Liver (tissue), 9 donors: ENCODE results near the gene EFEMP2. TPM values are rescaled to one million over a fixed set of nuclear protein-coding genes. Genes with fewer than 3 reads are reported as not detected.

ENCODE experiments used
- DNase-seq: peaks from one replicate; pipeline ENCODE4 v3.0.0-alpha.2; 2017; ENCODE audit warnings: low spot score
- H3K27ac ChIP-seq, 2 donors: one replicate each; pipeline ENCODE4 v1.7.0; 2013; ENCODE audit warnings: inconsistent platforms in 2 of 2, low read length in 2 of 2, control low read depth in 1 of 2, low read depth in 1 of 2, mild to moderate bottlenecking in 1 of 2
- H3K27me3 ChIP-seq, 4 donors: one replicate each; pipeline versions ENCODE4 v1.6.1 to v1.7.0; 2013; ENCODE audit warnings: low read length in 3 of 4, inconsistent platforms in 1 of 4, mild to moderate bottlenecking in 1 of 4, moderate library complexity in 1 of 4; ENCODE audit not compliant: control insufficient read depth in 4 of 4, insufficient read depth in 4 of 4
- H3K36me3 ChIP-seq, 4 donors: one replicate each; pipeline versions ENCODE4 v1.6.1 to v1.7.0; 2013; ENCODE audit warnings: low read length in 3 of 4, mild to moderate bottlenecking in 3 of 4, low read depth in 1 of 4, moderate library complexity in 1 of 4; ENCODE audit not compliant: control insufficient read depth in 4 of 4, insufficient read depth in 3 of 4
- H3K4me1 ChIP-seq, 4 donors: one replicate each; pipeline versions ENCODE4 v1.6.1 to v1.7.0; 2013; ENCODE audit warnings: low read length in 3 of 4, mild to moderate bottlenecking in 3 of 4, moderate library complexity in 1 of 4; ENCODE audit not compliant: control insufficient read depth in 4 of 4, insufficient read depth in 4 of 4
- H3K4me3 ChIP-seq, 3 donors: one replicate each; pipeline versions ENCODE4 v1.6.1 to v1.7.0; 2013; ENCODE audit warnings: low read length in 3 of 3, control low read depth in 1 of 3, low read depth in 1 of 3, mild to moderate bottlenecking in 1 of 3
- H3K9ac ChIP-seq, 2 donors: one replicate each; pipeline ENCODE4 v1.7.0; 2013; ENCODE audit warnings: low read length in 2 of 2, mild to moderate bottlenecking in 2 of 2, moderate library complexity in 2 of 2, control low read depth in 1 of 2, low read depth in 1 of 2
- H3K9me3 ChIP-seq, 4 donors: one replicate each; pipeline versions ENCODE4 v1.6.1 to v1.7.0; 2013; ENCODE audit warnings: low read length in 3 of 4; ENCODE audit not compliant: control insufficient read depth in 4 of 4
- CTCF ChIP-seq: fragments of 150-350 bp; IDR thresholded peaks from 2 replicates; pipeline ENCODE4 v1.5.1; 2017; ENCODE audit warnings: improper control_type of control experiment, low read depth, low read length; ENCODE audit not compliant: missing input control
- EGR1 ChIP-seq, 2 donors: IDR thresholded peaks; 2 replicates each; pipeline ENCODE4 v1.6.1; 2016 to 2018; ENCODE audit warnings: antibody characterized with exemption in 2 of 2, low read depth in 2 of 2
- FOXA1 ChIP-seq: IDR thresholded peaks from 2 replicates; pipeline ENCODE4 v1.6.1; 2016; ENCODE audit warnings: antibody characterized with exemption
- GABPA ChIP-seq, 2 donors: IDR thresholded peaks in 1 of 2; conservative IDR thresholded peaks in 1 of 2; 2 replicates each; pipeline ENCODE4 v1.6.1; 2016; ENCODE audit warnings: antibody characterized with exemption in 2 of 2, mild to moderate bottlenecking in 1 of 2, moderate library complexity in 1 of 2
- JUND ChIP-seq, 2 donors: IDR thresholded peaks; 2 replicates each; pipeline ENCODE4 v1.6.1; 2016; ENCODE audit warnings: antibody characterized with exemption in 2 of 2
- MAX ChIP-seq: IDR thresholded peaks from 2 replicates; pipeline ENCODE4 v1.6.1; 2016; ENCODE audit warnings: antibody characterized with exemption
- NR2F2 ChIP-seq: IDR thresholded peaks from 2 replicates; pipeline ENCODE4 v1.6.1; 2016; ENCODE audit warnings: antibody characterized with exemption
- RAD21 ChIP-seq, 2 donors: IDR thresholded peaks; 2 replicates each; pipeline ENCODE4 v1.6.1; 2016; ENCODE audit warnings: antibody characterized with exemption in 2 of 2, mild to moderate bottlenecking in 2 of 2
- REST ChIP-seq: IDR thresholded peaks from 2 replicates; pipeline ENCODE4 v1.6.1; 2016; ENCODE audit warnings: antibody characterized with exemption, mild to moderate bottlenecking
- RXRA ChIP-seq, 2 donors: IDR thresholded peaks; 2 replicates each; pipeline ENCODE4 v1.6.1; 2017 to 2018; ENCODE audit warnings: antibody characterized with exemption in 2 of 2, mild to moderate bottlenecking in 1 of 2
- SP1 ChIP-seq: IDR thresholded peaks from 2 replicates; pipeline ENCODE4 v1.6.1; 2018; ENCODE audit warnings: antibody characterized with exemption, mild to moderate bottlenecking
- TAF1 ChIP-seq: conservative IDR thresholded peaks from 2 replicates; pipeline ENCODE4 v1.6.1; 2016; ENCODE audit warnings: antibody characterized with exemption, mild to moderate bottlenecking
- YY1 ChIP-seq: IDR thresholded peaks from 2 replicates; pipeline ENCODE4 v1.6.1; 2016; ENCODE audit warnings: antibody characterized with exemption, mild to moderate bottlenecking
- WGBS: extraction: QIAGEN DNeasy Blood & Tissue Kit; methylation state at CpG from one replicate; pipeline ENCODE4 v1.1.7; 2013; 5-methylcytosine and 5-hydroxymethylcytosine counted together
- polyA plus RNA-seq, 2 donors: library from polyadenylated mRNA; stranded (reverse) in 1 of 2; unstranded in 1 of 2; fragments of 200-250 nt in 1 of 2; fragments of >200 nt in 1 of 2; fragmentation: Nextera tagmentation in 1 of 2; extraction: Ambion mirVana in 1 of 2; gene quantifications; one replicate each; pipeline versions ENCODE4 v1.2.1 to v1.2.3, GENCODE V29; 2013 to 2015
- total RNA-seq, 2 donors: library from RNA; depleted of rRNA; stranded (reverse); fragments of >200 nt; gene quantifications; one replicate each; pipeline ENCODE4 v1.2.3, GENCODE V29; 2014
- donor health status: healthy.
- donor health status: healthy.
- donor health status: healthy.
- donor health status: healthy.
- donor health status: healthy.

The EFEMP2 gene
- total and polyA plus RNA-seq, 4 donors: 5.0 to 10.7 (median 5.3) TPM

- H3K9me3 ChIP-seq: no peaks in the 10 kb centered on the region
- no peak overlapping the region for H3K4me3 ChIP-seq
- TF ChIP-seq MAX: no peak
- no peak for TF ChIP-seq YY1
- TF ChIP-seq RAD21 (IDR thresholded peaks at IDR 0.05): no peak
- no peak for TF ChIP-seq RXRA (IDR thresholded peaks at IDR 0.05)
- no peak for TF ChIP-seq CTCF
- TF ChIP-seq EGR1 (IDR thresholded peaks at IDR 0.05; ENCODE audit: low read depth in 2 of 2): no peak
- TF ChIP-seq NR2F2: no peak
- no peak for TF ChIP-seq JUND (IDR thresholded peaks at IDR 0.05)
- TF ChIP-seq REST: no peak
- TF ChIP-seq SP1: no peak
- TF ChIP-seq GABPA (IDR thresholded peaks at IDR 0.05 in 1 of 2, conservative IDR thresholded peaks at IDR 0.05 in 1 of 2): no peak
- no peak for TF ChIP-seq FOXA1
- no peak overlapping the region for H3K9ac ChIP-seq
- DNase-seq: no peak
- H3K4me1 ChIP-seq: peaks cover 0 to 26% (median 14%) of the 10 kb centered on the region in 4 donors
- H3K27me3 ChIP-seq: no peaks in the 10 kb centered on the region
- H3K27ac ChIP-seq: no peak overlapping the region
- peaks cover 0 to 1% (median 0%) of the 10 kb centered on the region in 4 donors for H3K36me3 ChIP-seq
- 93% methylated on average over 14 of the region's 14 CpGs for WGBS
These were observed 23.7 kb upstream of the EFEMP2 start for GRCh38 chr11:65896034-65896999.

GRCh38 chr11:65895482-65895981, 22.9 kb upstream of the EFEMP2 start:
- no peak for TF ChIP-seq RAD21 (IDR thresholded peaks at IDR 0.05)
- no peak for TF ChIP-seq TAF1
- TF ChIP-seq YY1: no peak
- no peak for TF ChIP-seq EGR1 (IDR thresholded peaks at IDR 0.05; ENCODE audit: low read depth in 2 of 2)
- Histone ChIP-seq H3K27ac (no peak overlapping the region), H3K4me1 (peaks cover 0 to 32% (median 19%) of the 10 kb centered on the region in 4 donors), H3K4me3 (no peak overlapping the region), H3K27me3 (no peaks in the 10 kb centered on the region), H3K9ac (no peak overlapping the region), H3K9me3 (no peaks in the 10 kb centered on the region), H3K36me3 (peaks cover 0 to 1% (median 0%) of the 10 kb centered on the region in 4 donors)
- WGBS: 93% methylated on average over 5 of the region's 5 CpGs
- no peak for DNase-seq
